Ectodermal cell (in vitro differentiated cells): ENCODE data around the gene ZNF181.

ENCODE experiments used
- H3K27ac ChIP-seq: 2 replicates; pipeline ENCODE4 v1.7.0; 2013; ENCODE audit warnings: mild to moderate bottlenecking, low read depth, low read length; ENCODE audit not compliant: insufficient read depth, poor library complexity, severe bottlenecking
- H3K27me3 ChIP-seq: 2 replicates; pipeline ENCODE4 v1.7.0; 2013; ENCODE audit warnings: mild to moderate bottlenecking, low read length; ENCODE audit not compliant: insufficient read depth, control insufficient read depth, poor library complexity, severe bottlenecking
- H3K36me3 ChIP-seq: one replicate; pipeline ENCODE4 v1.7.0; 2013; ENCODE audit warnings: low read length; ENCODE audit not compliant: control insufficient read depth, insufficient read depth
- H3K4me1 ChIP-seq: one replicate; pipeline ENCODE4 v1.7.0; 2013; ENCODE audit warnings: low read length; ENCODE audit not compliant: control insufficient read depth, insufficient read depth
- H3K4me3 ChIP-seq: 2 replicates; pipeline ENCODE4 v1.7.0; 2013; ENCODE audit warnings: low read depth, low read length, control low read depth; ENCODE audit not compliant: insufficient read depth
- H3K9me3 ChIP-seq: 2 replicates; pipeline ENCODE4 v1.7.0; 2013; ENCODE audit warnings: mild to moderate bottlenecking, low read length, moderate library complexity; ENCODE audit not compliant: control insufficient read depth
- WGBS, 2 experiments: methylation state at CpG; one replicate each; pipeline ENCODE4 v1.1.7; 2013; ENCODE audit warnings: missing lambda C conversion rate in 2 of 2; 5-methylcytosine and 5-hydroxymethylcytosine counted together

The ZNF181 gene

GRCh38 chr19:34757441-34757840, 23.4 kb downstream of the ZNF181 start:
- Histone ChIP-seq H3K4me3 (no peak overlapping the region), H3K27ac (no peak overlapping the region), H3K36me3 (no peaks in the 10 kb centered on the region), H3K27me3 (no peaks in the 10 kb centered on the region), H3K4me1 (no peaks in the 10 kb centered on the region), H3K9me3 (peaks cover 12% of the 10 kb centered on the region)
- 82 to 94% methylated on average over 3 to 4 of the region's 4 CpGs for WGBS, 2 experiments

- WGBS, 2 experiments, result 93 to 94% methylated on average over 11 of the region's 11 CpGs
- no peaks in the 10 kb centered on the region for H3K27me3 ChIP-seq
- no peaks in the 10 kb centered on the region for H3K4me1 ChIP-seq
- H3K36me3 ChIP-seq, result peaks cover 5% of the 10 kb centered on the region
- peaks cover 13% of the 10 kb centered on the region for H3K9me3 ChIP-seq
- no peak overlapping the region for H3K27ac ChIP-seq
- no peak overlapping the region for H3K4me3 ChIP-seq
Measured at GRCh38 chr19:34759218-34759917, 25.3 kb downstream of the ZNF181 start.

GRCh38 chr19:34766386-34766785, 32.3 kb downstream of the ZNF181 start:
- no peaks in the 10 kb centered on the region for H3K4me1 ChIP-seq
- H3K9me3 ChIP-seq, result peaks cover 7% of the 10 kb centered on the region
- H3K27ac ChIP-seq, result no peak overlapping the region
- no peak overlapping the region for H3K4me3 ChIP-seq
- 92 to 97% methylated on average over 2 of the region's 2 CpGs for WGBS, 2 experiments
- H3K36me3 ChIP-seq, result peaks cover 35% of the 10 kb centered on the region
- H3K27me3 ChIP-seq, result no peaks in the 10 kb centered on the region

- H3K27me3 ChIP-seq, result no peaks in the 10 kb centered on the region
- 91 to 96% methylated on average over 3 of the region's 3 CpGs for WGBS, 2 experiments
- H3K4me3 ChIP-seq, result no peak overlapping the region
- H3K4me1 ChIP-seq, result no peaks in the 10 kb centered on the region
- peaks cover 4% of the 10 kb centered on the region for H3K9me3 ChIP-seq
- H3K27ac ChIP-seq, result no peak overlapping the region
- peaks cover 35% of the 10 kb centered on the region for H3K36me3 ChIP-seq
Measured at GRCh38 chr19:34767951-34768350, 33.9 kb downstream of the ZNF181 start.

GRCh38 chr19:34772697-34773554, 38.9 kb downstream of the ZNF181 start, which contains the start of gene ZNF599:
TSS of gene ZNF599 (minus strand) at chr19:34773215. CDS start at chr19:34772841, 374 bp downstream.
- no peaks in the 10 kb centered on the region for H3K4me1 ChIP-seq
- H3K36me3 ChIP-seq, result no peaks in the 10 kb centered on the region
- H3K4me3 ChIP-seq, result peak within 1 kb of the TSS; percentile 79
- 2% methylated on average over 68 of the region's 69 CpGs for WGBS, 2 experiments
- H3K27ac ChIP-seq, result no peak within 1 kb of the TSS
- H3K9me3 ChIP-seq, result peaks cover 2% of the 10 kb centered on the region
- H3K27me3 ChIP-seq, result no peaks in the 10 kb centered on the region

- no peaks in the 10 kb centered on the region for H3K27me3 ChIP-seq
- no peak overlapping the region for H3K27ac ChIP-seq
- no peaks in the 10 kb centered on the region for H3K36me3 ChIP-seq
- H3K4me1 ChIP-seq, result no peaks in the 10 kb centered on the region
- H3K9me3 ChIP-seq, result peaks cover 2% of the 10 kb centered on the region
- H3K4me3 ChIP-seq, result no peak overlapping the region
- WGBS, 2 experiments, result 61 to 68% methylated on average over 2 of the region's 2 CpGs
Measured at GRCh38 chr19:34773555-34773864, 39.5 kb downstream of the ZNF181 start.

- Histone ChIP-seq H3K36me3 (no peaks in the 10 kb centered on the region), H3K9me3 (peaks cover 2% of the 10 kb centered on the region), H3K4me3 (no peak overlapping the region), H3K27me3 (no peaks in the 10 kb centered on the region), H3K27ac (no peak overlapping the region), H3K4me1 (no peaks in the 10 kb centered on the region)
- WGBS, 2 experiments, result 66 to 75% methylated on average over 2 of the region's 2 CpGs
Measured at GRCh38 chr19:34774857-34775256, 40.8 kb downstream of the ZNF181 start.

GRCh38 chr19:34778342-34778741, 44.3 kb downstream of the ZNF181 start:
- Histone ChIP-seq H3K36me3 (no peaks in the 10 kb centered on the region), H3K9me3 (peaks cover 2% of the 10 kb centered on the region), H3K27me3 (no peaks in the 10 kb centered on the region), H3K27ac (no peak overlapping the region), H3K4me3 (no peak overlapping the region), H3K4me1 (no peaks in the 10 kb centered on the region)
- WGBS, 2 experiments, result 79 to 88% methylated on average over 2 of the region's 2 CpGs

- Histone ChIP-seq H3K27me3 (no peaks in the 10 kb centered on the region), H3K4me1 (no peaks in the 10 kb centered on the region), H3K27ac (no peak overlapping the region), H3K4me3 (no peak overlapping the region), H3K36me3 (no peaks in the 10 kb centered on the region), H3K9me3 (peaks cover 2% of the 10 kb centered on the region)
- 74 to 78% methylated on average over 2 to 3 of the region's 3 CpGs for WGBS, 2 experiments
Measured at GRCh38 chr19:34779652-34780051, 45.6 kb downstream of the ZNF181 start.

- no peaks in the 10 kb centered on the region for H3K36me3 ChIP-seq
- H3K27ac ChIP-seq, result no peak overlapping the region
- no peaks in the 10 kb centered on the region for H3K27me3 ChIP-seq
- H3K9me3 ChIP-seq, result no peaks in the 10 kb centered on the region
- 62 to 69% methylated on average over 5 of the region's 5 CpGs for WGBS, 2 experiments
- H3K4me1 ChIP-seq, result no peaks in the 10 kb centered on the region
- H3K4me3 ChIP-seq, result no peak overlapping the region
Measured at GRCh38 chr19:34786236-34786635, 52.2 kb downstream of the ZNF181 start.
